Cerebellar cortex (tissue), 1 donor: ENCODE results near the gene LARP1.
"Not testable (repeated sequence)": the region's sequence is repeated elsewhere in the genome, so short reads cannot be mapped to it uniquely, and the experiment has no call there.

Experiments used
- DNase-seq: peaks from one replicate; pipeline ENCODE4 v3.0.0-alpha.2; 2015; ENCODE audit warnings: low spot score

The LARP1 gene

DNA sequence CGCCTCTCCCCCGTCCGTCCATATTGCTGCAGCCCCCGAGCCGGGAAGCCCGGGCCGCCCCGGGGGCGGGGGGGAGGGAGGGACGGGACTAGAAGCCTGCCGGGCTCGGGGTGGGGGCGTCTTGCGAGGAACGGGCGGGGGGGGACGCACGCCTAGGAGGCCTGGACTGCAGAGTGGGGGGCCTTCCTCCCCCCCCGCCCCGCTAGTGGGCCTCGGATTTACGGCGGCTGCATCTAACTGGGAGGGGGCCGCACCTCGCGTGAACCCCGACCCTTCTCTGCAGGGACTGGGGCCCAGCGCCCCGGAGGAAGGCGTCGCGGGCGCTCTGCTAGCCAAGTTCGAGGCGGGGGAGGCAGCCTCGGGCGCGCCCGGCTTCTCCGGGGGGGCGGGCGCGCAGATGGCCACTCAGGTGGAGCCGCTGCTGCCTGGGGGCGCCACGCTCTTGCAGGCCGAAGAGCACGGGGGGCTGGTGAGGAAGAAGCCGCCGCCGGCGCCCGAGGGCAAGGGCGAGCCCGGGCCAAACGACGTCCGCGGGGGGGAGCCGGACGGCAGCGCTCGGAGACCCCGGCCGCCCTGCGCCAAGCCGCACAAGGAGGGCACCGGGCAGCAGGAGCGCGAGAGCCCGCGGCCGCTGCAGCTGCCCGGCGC lies at the start of gene LARP1:
Gene LARP1, plus strand, starts transcription at position 17 of the 648 bp plus-strand sequence. Its CDS starts 381 bp downstream, at position 398.
- DNase-seq: no peak

DNA sequence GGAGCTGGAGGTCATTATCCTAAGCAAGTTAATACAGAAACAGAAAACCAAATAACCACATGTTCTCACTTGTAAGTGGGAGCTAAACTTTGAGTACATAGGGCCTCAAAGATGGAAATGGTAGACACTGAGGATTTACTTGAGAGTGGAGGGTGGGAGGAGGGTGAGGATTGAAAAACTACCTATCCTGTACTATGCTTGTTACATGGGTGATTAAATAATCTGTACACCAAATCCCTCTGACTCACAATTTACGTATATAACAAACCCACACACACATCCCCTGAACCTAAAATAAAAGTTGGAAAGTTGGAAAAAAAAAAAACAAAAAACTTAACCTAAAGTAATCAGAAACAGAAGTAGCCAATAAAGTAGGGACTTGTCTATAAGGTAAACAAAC lies 48.8 kb upstream of the LARP1 start:
- DNase-seq: no peak

DNA sequence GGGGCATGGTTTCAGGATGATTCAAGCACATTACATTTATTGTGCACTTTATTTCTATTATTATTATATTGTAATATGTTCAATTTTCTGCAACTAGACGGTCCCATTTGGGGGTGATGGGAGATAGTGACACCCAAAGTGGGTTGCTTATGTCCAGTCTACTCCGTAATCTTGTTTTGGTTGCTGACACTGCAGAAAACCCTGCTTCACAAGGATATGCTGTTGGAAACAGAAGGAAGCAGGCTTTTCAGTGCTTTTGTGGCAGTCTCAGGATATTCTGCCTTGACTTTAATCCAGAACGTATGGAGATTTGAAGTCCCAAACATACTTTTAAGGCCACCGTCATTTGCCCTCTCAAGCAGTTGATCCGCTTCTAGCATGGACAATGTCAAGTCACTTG lies 47.5 kb upstream of the LARP1 start:
- DNase-seq: no peak

DNA sequence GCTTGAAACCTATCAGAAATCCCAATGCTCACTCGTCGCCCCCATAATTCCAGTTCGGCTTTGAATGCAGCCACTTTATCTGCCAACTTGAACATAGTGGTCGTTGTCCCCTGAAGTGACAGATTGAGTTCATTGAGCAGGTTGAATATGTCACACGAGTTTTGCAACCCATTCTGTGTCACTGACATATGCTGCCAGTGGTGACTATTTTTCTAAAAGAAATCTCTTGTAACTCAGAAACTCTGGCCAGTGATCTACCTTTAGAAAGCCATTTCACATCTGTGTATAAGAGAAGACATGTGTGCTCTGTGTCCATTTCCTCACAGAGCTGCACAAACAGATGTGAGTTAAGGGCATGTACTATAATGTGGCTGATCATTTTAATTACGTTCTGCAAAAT lies 47.0 kb upstream of the LARP1 start:
- no peak for DNase-seq

DNA sequence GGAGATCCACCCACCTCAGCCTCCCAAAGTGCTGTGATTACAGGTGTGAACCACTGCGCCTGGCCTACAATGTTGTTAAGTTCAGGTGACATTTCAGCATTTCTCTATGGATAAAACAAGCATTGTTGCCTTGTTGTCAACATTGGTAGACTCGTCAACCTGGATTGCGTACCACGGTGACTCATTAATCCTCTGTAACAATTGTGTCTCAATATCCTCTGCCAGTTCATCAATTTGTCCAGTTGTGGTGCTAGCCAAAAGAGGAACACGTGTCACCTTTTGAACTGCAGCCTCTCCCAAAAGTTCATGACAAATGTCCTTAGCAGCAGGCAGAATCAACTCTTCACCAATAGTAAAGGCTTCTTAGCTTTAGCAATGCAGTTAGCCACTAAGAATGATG lies 46.3 kb upstream of the LARP1 start:
- DNase-seq: no peak

DNA sequence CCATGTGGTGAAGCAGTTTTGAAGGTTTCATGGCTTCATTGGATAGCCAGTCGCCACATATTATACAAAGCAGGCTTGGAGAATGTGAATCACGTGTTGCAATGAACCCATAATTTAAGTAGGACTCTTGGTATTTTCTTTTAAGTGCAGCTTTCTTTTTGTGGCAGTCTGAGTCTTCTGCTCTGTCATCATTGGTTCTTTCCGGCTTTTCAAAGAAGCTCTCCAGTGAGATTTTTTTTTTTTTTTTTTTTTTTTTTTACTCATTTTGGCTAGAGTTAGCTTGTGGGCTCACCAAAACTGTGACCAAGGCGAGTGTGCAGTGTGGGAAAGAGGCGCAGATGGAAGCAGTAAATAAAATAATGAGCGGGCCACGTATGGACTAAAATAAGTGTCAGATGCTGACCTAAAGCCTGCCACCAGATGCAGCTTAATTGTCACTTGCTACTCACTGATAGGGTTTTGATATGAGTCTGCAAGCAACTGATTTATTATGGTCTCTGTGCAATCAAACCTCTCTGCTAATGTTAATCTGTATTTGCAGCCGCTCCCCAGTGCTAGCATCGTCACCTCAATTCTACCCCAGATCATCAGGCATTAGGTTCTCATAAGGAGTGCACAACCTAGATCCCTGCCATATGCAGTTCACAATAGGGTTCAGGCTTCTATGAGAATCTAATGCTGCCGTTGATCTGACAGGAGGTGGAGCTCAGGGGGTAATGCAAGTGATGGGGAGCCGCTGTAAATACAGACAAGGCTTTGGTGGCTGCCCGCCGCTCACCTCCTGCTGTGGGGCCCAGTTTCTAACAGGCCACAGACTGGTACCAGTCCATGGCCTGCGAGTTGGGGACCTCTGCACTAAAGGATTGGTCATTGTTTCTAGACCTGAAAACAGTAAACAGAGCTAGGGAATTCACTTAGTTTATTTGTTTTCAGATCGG lies 45.5 kb upstream of the LARP1 start:
- no peak for DNase-seq

DNA sequence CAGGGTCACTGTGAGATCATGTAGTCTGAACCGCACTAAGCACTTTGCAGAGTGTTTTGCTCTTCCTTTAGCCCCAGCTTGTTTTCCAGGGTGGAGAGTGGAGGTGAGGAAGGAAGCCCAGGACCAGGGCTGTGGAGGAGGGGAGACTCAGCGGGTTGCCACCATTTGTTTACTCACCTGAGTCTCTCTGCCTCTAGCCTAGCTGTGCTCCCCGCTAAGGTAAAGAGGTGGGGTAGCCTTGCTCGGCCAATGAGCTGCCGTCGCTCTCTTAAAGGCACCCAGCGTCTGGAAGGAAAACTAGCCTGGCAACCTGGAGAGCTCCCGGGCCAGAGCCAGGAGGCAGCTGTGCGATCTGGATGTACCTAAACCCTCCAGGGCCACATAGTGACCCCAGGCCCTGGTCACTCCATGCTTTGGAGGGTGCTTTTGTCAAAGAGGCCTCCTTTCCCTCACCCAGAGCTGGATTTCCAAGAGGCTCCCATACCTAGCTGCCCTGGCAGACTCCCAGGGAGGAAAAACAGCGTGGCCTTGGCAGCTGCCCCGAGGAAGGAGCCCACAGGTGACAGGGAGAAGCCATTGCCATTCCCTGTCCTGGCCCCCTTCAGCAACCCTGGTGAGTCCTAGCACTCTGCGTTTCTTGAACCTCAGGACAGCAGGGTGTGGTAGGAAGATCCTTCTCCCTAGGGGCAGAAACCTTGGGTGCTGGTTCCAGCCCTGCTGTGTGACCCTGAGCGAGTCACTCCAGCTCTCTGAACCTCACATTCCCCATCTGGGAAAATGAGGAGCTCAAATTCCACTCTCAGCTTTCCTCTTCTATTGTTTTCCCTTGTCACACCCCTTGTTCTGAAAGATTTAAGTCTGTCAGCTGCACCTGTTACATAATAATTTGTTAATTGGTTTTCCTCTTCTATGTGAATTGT lies 42.4 kb upstream of the LARP1 start:
- DNase-seq: no peak

DNA sequence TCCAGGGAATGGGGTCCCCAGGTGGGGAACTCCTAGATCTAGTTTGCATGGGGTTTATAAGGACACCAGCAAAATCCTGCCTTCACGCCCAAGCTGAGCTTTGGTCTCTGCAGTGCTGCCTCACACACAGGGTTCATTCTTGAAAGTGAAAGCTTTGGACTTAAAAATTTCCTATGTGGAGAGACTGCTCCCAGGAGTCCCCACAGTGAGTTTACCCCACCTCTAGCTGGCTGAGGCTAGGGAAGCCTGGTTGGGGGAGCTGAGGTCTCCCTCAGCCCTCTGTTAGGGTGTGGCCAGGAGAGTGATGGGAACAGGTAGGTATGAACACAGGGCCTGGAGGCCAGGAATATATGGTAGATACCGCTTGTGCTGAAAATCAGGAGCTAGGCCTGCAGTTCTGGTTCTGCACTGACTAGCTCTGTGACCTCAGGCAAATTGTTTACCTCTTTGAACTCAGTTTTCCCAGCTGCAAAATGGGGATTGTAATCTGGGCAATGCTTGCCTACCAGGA lies 41.5 kb upstream of the LARP1 start:
- DNase-seq: no peak

DNA sequence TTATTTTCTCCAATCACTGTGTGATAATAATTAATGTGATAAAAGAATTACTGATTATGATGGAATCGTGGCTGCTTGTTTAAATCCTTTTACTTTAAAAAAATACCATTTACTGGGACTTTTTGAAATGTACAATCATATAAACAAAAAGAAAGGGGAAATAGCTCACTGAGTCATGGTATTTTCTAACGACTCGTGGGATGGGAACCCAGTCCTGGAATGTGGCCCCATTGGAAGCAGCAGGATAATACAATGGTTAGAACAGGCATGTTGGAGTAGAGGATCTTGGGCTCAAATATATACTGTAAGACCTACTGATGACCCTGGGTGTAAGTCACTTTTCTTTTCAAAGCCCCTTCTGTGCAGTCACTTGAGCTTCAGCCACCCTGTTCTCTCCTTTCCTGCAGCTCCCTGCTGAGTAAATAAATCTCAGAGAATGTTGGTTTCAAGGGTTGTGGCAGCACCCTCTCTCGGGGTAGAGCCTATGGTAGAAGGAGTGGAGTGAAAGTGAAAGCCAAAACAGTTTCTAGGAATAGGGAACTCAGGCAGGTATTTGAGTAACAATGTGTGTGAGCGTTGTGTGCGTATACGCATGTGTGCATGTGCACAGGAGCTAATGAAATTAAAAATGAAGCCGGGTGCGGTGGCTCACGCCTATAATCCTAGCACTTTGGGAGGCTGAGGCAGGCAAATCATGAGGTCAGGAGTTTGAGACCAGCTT lies 40.8 kb upstream of the LARP1 start:
- DNase-seq: no peak

DNA sequence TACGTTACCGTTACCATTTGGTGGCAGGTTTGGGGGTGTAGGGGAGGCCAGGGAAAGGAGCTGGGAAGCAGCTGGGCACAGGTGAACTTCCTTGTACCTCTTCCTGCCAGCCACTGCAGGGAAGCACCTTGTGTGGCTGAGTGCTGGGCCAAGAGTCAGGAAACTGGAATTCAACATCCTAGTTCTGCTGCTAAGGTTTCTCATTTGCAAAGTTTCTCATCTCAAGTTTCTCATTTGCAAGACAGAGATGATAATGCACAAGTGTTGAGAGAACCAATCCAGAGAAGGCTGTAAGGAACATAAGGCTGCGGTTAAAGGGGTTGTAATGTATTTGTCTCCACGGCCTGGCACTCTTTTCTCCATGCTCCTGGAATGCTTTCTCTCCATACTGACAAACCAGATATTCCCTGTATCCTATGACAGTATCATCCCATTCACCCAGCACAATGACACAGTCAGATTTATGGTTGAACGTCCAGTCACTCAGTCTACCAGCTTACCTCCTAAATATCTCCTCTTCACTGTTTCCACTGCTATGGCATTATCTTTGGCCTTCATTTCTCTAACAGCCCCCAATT lies 33.6 kb upstream of the LARP1 start:
- DNase-seq: no peak

DNA sequence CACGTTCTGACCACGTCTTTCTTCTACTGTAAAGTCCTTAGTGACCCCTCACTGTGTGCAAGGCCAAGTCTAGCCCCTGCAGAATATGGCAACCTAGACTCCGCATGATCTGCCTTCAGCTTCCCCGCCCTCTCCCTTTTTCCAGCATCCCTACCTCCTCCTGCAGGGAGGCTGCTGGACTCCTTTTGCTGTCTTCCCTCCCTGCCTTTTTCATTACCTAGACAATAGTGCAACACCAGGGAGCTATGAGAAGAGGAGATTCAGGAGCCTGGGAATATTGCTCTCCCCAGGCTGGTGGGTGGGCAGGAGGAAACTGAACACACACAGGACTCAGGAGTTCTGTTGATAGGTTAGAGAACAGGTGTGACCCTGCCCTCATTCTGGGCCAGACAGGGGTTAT lies 33.1 kb upstream of the LARP1 start:
- DNase-seq: no peak

DNA sequence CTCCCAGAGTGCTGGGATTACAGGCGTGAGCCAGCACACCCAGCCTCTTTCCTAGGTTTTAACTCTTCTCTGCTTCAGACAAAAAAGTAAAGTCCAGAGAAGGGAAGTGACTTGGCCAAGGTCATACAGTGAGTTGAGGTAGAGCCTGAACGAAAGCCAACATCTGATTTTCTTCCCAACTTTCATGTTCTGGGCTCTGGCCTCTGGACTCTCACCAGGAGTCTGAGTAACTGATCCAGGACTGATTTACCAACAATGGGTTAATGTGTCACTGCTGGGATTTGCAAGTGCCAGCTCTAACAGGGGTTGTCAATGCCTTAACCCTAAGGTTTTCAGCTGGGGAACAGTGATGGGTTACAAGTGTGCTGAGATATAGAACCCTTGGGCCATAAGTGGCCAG lies 32.2 kb upstream of the LARP1 start:
- no peak for DNase-seq

DNA sequence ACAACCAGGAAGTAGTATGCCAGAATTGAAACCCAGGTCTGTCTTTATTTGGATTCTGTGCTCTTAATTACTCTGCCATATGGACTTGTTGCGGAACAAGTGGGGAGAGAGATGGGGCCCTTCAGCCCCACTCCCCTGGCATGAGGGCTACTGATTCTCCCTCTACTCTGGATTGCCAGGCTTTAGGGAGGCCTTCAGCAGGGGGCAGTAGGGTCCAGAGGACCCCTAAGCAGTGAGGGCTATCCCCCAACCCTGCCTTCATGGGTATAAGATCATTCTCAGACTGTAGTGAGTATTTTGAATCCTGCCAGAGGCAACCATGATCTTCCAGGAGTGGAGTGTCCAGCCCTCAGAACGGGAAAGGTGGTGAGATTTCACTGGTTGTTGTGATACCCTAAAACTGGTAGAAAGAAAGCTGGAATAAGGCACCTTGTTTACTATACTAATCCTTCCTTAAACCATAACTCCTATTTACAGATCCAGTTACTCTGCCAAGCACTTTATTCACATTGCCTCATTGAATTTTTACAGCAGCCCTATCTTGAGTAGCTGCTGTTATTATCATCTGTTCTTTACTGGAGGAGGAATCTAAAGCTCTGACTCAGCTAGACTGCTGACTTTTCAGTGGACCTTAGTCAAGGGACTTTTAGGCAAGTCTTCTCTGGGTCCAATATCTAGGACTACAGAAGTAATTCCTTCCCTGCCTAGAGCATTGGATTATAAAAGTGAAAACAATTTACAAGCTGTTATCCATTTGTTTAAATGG lies 31.3 kb upstream of the LARP1 start:
- no peak for DNase-seq

DNA sequence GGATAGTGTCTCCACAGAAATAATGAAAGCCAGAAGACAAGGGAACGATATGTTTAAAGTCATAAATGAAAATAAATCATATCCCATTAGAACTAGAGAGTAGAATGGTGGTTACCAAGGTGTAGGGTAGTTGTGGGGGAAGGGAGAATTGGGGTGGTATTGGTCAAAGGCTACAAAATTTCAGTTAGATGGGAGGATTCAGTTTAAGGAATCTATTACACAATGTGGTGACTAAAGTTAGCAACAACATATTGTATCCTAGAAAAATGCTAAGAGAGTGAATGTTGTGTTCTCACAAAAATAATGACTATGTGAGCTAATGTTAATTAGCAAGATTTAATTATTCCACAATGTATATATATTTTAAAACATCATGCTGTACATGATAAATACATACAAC lies 27.8 kb upstream of the LARP1 start:
- DNase-seq: no peak

DNA sequence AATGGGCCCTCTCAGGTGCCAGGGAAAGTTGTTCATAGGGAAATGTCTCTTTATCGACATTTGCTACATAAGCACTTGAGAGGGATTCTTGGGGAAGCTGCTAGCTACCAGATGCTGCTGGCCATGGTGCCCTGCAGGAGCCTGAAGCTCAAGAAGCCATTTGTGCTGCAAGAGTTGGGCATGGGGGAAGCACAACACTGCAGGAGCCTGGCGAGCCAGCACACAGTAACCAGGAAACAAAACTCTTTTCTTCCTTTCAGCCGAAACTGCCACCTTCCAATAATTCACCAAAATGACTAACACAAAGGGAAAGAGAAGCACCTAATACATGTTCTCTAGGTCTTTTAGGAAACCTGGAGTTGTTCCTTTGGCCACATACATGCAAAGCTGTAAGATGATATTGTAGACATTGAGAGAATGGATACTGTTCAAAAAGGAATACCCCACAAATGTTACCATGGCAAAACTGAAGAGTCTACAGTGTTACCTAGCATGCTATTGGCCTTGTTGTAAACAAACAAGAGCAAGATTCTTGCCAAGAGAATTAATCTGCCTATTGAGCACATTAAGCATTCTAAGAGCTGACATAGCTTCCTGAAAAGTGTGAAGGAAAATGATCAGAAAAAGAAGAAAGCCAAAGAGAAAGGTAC lies 26.1 kb upstream of the LARP1 start:
- no peak for DNase-seq

DNA sequence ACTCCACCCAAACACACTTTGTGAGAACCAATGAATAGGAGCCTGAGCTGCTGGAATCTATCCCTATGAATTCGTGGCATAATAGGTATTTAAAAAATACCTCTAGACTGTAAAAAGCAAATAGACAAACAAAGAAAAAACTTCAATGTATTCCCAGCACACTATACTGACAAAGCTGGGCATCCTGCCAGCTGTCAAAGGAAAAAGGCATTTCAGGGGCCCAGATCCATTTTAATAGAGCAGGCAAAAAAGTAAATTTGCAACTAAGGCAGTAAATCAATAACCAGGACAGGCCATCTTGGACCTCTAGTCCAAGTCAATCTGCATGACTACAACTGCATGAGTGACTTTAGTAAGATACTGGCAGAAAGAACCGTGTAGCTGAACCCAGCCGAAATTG lies 25.6 kb upstream of the LARP1 start:
- no peak for DNase-seq

DNA sequence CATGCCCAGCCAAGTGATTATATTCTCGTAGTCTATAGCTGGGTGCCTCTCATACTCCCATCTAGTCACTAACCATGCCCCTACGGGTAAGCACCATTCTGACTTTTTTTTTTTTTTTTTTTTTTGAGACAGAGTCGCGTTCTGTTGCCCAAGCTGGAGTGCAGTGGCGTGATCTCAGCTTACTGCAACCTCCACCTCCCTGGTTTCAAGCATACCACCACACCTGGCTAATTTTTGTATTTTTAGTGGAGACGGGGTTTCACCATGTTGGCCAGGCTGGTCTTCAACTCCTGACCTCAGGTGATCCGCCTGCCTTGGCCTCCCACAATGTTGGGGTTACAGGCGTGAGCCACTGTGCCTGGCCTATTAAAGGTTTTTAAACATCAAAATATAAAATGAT lies 24.4 kb upstream of the LARP1 start:
- not testable (repeated sequence) for DNase-seq

DNA sequence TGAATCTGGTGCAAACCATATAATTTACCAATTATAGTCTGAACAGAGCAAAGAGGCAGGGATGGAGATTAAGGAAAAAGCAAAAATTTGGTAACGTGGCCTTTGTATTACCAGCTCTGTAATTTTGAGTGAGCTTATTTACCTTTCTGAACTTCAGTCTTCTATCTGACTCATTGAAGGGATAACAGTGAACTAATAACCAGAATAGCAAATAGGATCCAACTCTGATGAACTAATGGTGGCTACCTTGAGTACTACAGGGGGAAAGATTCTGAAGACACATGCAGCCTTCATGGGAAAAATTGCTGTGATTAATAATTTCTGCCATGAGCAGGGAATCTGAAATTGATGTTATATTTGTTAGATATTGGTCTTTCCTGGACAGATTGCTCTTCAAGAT lies 23.0 kb upstream of the LARP1 start:
- DNase-seq: no peak

DNA sequence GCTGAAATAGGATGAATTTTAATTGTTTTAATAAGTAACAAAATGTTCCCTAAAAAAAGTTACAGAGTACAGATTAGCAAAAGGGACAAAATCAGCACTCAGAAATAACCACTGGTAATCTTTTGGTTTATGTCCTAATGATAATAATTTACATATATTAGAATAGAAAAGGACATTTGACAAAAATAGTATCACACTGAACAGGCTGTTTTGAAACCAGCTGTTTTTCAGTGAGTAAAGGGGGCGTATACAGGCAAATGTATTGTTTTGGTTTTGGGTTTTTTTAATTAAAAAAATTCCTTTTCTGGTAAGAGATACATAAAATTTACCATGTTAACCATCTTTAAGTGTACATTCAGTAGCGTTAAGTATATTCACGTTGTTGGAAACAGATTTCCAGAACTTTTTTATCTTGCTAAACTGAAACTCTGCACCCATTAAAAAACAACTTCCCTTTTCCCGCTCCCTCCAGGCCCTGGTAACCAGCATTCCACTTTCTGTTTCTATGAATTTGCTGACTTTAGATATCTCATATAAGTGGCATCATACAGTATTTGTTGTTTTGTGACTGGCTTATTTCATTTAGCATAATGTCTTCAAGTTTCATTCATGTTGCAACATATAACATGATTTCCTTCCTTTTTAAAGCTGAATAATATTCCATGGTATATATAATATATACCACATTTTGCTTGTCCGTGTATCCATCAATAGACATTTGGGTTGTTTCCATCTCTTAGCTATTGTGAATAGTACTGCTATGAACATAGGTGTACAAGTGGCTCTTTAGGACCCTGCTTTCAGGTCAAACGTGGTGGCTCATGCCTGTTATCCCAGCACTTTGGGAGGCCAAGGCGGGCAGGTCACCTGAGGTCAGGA lies 20.6 kb upstream of the LARP1 start:
- no peak for DNase-seq
